ENCODE data around the gene TNK2. TPM values are rescaled to one million over a fixed set of nuclear protein-coding genes. Genes with fewer than 3 reads are reported as not detected.

The TNK2 gene
- total RNA-seq, 1 experiment from 2014 or later, result 72.3 TPM

GRCh38 chr3:195866686-195867511 is 41.5 kb downstream of the TNK2 start:
- BruUV-seq (replicated peaks), result no TSS peak
- ChIA-PET CTCF (interaction anchor here (1.1 kb wide), 1 partner anchor 28 kb away, joined by 5 read pairs; no protein-coding TSS in a partner anchor), POLR2A (no interaction called here)
- in situ Hi-C loops (cut with HindIII; ENCODE audit: low pct_unique_long_range_greater_than_20kb, low sequenced_read_pairs) (no loop called here), intact Hi-C loops (cut with micrococcal nuclease; ENCODE audit: unreplicated experiment) (no loop called here)
- Histone ChIP-seq H3K4me1 (ENCODE audit: control insufficient read depth, insufficient read depth, low read length) (peaks cover 12% of the 10 kb centered on the region), H3K4me3 (ENCODE audit: low read depth in 2 of 2, low read length in 2 of 2) (no peak overlapping the region), H3K9me3 (ENCODE audit: control insufficient read depth, insufficient read depth, low read depth, low read length) (no peaks in the 10 kb centered on the region), H3K36me3 (ENCODE audit: control insufficient read depth, insufficient read depth, low read length) (no peaks in the 10 kb centered on the region; the same call in 1 of the 2 replicates), H3K27ac (ENCODE audit: low read length) (no peak overlapping the region), H3K27me3 (ENCODE audit: control insufficient read depth, insufficient read depth, low read length) (no peaks in the 10 kb centered on the region)
- ATAC-seq (no peak), DNase-seq (ENCODE audit: low read depth, low spot score) (no peak)
- TF ChIP-seq POLR2AphosphoS5 (IDR thresholded peaks at IDR 0.05; ENCODE audit: low read depth, low read length), result no peak
- TF ChIP-seq TCF7L2 (IDR thresholded peaks at IDR 0.05; ENCODE audit: low read depth, low read length), result no peak
- TF ChIP-seq SIN3A (IDR thresholded peaks at IDR 0.05; ENCODE audit: borderline replicate concordance, insufficient read depth, low read depth, low read length), result no peak
- TF ChIP-seq, protein P1, sequence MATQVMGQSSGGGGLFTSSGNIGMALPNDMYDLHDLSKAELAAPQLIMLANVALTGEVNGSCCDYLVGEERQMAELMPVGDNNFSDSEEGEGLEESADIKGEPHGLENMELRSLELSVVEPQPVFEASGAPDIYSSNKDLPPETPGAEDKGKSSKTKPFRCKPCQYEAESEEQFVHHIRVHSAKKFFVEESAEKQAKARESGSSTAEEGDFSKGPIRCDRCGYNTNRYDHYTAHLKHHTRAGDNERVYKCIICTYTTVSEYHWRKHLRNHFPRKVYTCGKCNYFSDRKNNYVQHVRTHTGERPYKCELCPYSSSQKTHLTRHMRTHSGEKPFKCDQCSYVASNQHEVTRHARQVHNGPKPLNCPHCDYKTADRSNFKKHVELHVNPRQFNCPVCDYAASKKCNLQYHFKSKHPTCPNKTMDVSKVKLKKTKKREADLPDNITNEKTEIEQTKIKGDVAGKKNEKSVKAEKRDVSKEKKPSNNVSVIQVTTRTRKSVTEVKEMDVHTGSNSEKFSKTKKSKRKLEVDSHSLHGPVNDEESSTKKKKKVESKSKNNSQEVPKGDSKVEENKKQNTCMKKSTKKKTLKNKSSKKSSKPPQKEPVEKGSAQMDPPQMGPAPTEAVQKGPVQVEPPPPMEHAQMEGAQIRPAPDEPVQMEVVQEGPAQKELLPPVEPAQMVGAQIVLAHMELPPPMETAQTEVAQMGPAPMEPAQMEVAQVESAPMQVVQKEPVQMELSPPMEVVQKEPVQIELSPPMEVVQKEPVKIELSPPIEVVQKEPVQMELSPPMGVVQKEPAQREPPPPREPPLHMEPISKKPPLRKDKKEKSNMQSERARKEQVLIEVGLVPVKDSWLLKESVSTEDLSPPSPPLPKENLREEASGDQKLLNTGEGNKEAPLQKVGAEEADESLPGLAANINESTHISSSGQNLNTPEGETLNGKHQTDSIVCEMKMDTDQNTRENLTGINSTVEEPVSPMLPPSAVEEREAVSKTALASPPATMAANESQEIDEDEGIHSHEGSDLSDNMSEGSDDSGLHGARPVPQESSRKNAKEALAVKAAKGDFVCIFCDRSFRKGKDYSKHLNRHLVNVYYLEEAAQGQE (IDR thresholded peaks at IDR 0.05; ENCODE audit: insufficient read depth in 1 of 2, low read depth in 2 of 2, low read length in 1 of 2), result no peak
- TF ChIP-seq, protein P2, sequence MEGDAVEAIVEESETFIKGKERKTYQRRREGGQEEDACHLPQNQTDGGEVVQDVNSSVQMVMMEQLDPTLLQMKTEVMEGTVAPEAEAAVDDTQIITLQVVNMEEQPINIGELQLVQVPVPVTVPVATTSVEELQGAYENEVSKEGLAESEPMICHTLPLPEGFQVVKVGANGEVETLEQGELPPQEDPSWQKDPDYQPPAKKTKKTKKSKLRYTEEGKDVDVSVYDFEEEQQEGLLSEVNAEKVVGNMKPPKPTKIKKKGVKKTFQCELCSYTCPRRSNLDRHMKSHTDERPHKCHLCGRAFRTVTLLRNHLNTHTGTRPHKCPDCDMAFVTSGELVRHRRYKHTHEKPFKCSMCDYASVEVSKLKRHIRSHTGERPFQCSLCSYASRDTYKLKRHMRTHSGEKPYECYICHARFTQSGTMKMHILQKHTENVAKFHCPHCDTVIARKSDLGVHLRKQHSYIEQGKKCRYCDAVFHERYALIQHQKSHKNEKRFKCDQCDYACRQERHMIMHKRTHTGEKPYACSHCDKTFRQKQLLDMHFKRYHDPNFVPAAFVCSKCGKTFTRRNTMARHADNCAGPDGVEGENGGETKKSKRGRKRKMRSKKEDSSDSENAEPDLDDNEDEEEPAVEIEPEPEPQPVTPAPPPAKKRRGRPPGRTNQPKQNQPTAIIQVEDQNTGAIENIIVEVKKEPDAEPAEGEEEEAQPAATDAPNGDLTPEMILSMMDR (IDR thresholded peaks at IDR 0.05), result no peak

- Histone ChIP-seq H3K4me1 (ENCODE audit: control insufficient read depth, insufficient read depth, low read length) (peaks cover 7% of the 10 kb centered on the region), H3K9me3 (ENCODE audit: control insufficient read depth, insufficient read depth, low read depth, low read length) (no peaks in the 10 kb centered on the region), H3K4me3 (ENCODE audit: low read depth in 2 of 2, low read length in 2 of 2) (no peak overlapping the region), H3K36me3 (ENCODE audit: control insufficient read depth, insufficient read depth, low read length) (no peaks in the 10 kb centered on the region), H3K27ac (ENCODE audit: low read length) (no peak overlapping the region), H3K27me3 (ENCODE audit: control insufficient read depth, insufficient read depth, low read length) (no peaks in the 10 kb centered on the region)
- in situ Hi-C loops (cut with HindIII; ENCODE audit: low pct_unique_long_range_greater_than_20kb, low sequenced_read_pairs), result no loop called here
- ChIA-PET CTCF (interaction anchor here (1.1 kb wide), 1 partner anchor 29 kb away, joined by 5 read pairs; no protein-coding TSS in a partner anchor), POLR2A (interaction anchor here (0.5 kb wide), 1 partner anchor 1749 kb away, joined by 5 read pairs; no protein-coding TSS in a partner anchor)
- ATAC-seq, result no peak
- BruUV-seq (replicated peaks), result no TSS peak
- intact Hi-C loops (cut with micrococcal nuclease; ENCODE audit: unreplicated experiment), result no loop called here
- no peak for TF ChIP-seq POLR2AphosphoS5 (IDR thresholded peaks at IDR 0.05; ENCODE audit: low read depth, low read length)
- TF ChIP-seq, protein P1 (IDR thresholded peaks at IDR 0.05; ENCODE audit: insufficient read depth in 1 of 2, low read depth in 2 of 2, low read length in 1 of 2), result no peak
- TF ChIP-seq TCF7L2 (IDR thresholded peaks at IDR 0.05; ENCODE audit: low read depth, low read length), result no peak
- TF ChIP-seq, protein P2 (IDR thresholded peaks at IDR 0.05), result no peak
- TF ChIP-seq SIN3A (IDR thresholded peaks at IDR 0.05; ENCODE audit: borderline replicate concordance, insufficient read depth, low read depth, low read length), result no peak
- DNase-seq (ENCODE audit: low read depth, low spot score), result no peak
Measured at GRCh38 chr3:195865752-195866151, 42.6 kb downstream of the TNK2 start.

All from Panc1 (cell line).